NCI-H446 (cell line): ENCODE data around the gene IGSF21.

Source experiments
- DNase-seq, 2 experiments: peaks; one replicate each; lab custom pipeline; 2025; lab: John Stamatoyannopoulos, UW

IGSF21 gene

DNA sequence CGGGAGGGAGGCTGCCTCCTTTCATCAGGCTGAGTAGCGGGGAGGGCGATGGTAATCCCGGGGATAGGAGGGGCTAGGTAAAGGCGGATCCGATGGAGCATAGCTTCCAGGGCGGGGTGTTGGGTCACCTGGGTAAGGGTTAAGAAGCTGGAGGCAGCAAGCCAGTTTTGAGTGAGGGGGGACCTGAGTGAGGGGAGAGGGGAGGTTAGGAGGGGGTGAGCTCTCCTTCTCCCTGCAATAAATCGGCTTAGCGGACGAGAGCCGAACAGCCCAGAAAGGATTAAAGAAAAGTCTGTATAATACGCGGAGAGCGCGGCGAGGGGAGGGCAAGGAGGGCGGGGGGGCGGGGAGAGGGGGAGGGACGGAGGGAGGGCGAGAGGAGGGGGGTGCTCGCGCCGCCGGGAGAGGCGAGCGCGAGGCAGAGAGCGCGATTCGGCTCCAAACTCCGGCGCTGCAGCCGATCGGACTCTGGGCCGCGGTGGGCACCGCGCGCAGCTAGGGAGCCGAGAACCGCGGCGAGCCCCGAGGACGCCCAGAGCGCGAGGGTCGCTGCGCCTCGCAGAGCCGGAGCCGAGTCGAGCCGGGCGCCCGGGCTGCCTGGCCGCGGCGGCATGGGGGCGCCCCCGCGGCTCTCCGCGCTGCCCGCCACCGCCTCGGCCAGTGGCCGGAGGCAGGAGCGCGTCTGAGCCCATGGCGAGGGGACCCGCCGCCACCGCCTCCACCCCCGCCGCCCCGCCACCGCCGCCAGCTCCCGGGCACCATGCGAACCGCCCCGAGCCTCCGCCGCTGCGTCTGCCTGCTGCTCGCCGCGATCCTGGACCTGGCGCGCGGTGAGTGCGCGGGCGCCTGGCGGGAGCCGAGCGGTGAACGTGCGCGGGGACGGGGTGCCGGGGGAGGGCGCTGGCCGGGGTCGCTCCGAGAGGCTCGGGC, at the start of gene IGSF21:
Gene IGSF21 (plus strand): TSS at position 430 of the 930 bp plus-strand sequence. CDS start 331 bp downstream, at position 761.
- peak in 1 of 2 experiments; percentile 50 for DNase-seq

- no peak for DNase-seq
Measured at GRCh38 chr1:18058206-18058921, 49.2 kb upstream of the IGSF21 start.

GRCh38 chr1:18058981-18059605, 48.5 kb upstream of the IGSF21 start:
- DNase-seq: no peak

DNA sequence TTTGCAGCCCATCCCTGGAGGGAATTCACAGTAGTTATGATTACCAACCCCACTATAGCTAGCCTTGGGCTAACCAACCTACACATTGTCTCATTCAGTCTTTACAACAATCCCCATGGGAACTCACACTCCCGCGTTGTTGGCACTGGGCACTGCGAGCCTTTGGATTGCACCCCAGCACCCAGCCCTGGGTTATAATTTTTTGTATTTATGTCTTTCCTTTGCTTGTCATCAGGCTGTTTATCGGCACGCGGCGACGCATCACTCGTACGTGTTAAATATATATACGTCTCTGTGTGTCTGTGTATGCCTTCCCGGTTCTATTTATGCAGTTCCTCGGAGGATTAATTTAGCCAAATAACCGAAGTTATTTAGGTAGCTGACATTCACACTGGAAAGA, 47.2 kb upstream of the IGSF21 start:
- DNase-seq: no peak

DNA sequence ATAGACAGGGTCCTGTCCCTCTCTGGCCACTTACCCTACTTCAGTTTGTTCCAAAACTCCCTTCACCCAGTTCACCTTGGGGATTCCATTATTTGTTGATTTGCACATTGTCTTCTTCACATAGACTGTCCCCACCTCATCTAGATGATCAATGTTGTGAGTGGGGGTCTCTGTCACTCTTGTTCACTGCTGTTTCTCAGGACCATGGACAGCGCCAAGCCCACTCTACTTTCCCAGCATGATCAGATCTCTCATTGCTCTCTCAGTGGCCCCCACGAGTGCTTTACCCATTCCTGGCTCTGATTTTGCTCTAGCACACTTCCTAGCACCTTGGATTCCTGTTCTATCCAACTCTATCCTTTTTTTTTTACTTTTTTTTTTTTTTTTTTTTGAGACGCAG, 45.4 kb upstream of the IGSF21 start:
- DNase-seq: no peak

DNA sequence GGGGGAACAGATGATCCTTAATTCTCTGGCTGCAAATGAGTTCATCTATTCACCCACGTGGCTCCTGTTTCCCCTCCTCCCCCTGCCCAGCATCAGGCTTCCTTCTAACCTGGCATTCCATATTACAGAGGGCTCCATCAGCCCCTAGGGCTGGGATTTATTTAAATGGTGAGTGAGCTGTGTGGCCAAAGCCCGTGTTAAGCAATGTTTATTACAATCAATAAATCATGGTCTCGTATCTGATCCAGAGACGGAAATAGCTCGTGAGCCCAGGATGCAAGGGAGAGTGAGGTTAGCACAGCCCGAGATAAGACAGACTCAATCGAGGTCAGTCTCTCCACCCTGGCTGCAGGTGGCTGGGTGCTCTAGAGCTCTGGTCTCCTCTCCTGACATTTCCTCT, 43.1 kb upstream of the IGSF21 start:
- DNase-seq: no peak

DNA sequence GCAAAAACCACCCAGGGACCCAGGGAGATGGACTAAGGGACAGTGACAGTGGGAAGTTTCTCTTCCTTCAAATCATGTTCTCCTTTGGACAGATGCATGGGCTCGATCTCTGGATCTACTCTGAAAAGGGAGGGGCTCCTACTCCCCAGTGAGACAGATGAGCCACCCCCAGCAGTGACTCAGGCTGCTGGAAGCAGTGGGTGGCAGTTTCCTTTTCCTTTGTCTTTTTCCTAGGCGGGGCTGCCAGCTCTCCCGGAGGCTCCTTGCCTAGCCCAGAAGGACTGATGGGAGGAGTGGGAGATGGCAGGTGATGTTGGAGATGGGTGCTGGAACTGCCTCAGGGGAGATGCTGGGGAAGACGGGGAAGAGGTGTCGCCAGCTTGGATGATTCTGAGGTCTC, 41.0 kb upstream of the IGSF21 start:
- no peak for DNase-seq

- no peak for DNase-seq
Measured at GRCh38 chr1:18069903-18070302, 37.7 kb upstream of the IGSF21 start.

DNA sequence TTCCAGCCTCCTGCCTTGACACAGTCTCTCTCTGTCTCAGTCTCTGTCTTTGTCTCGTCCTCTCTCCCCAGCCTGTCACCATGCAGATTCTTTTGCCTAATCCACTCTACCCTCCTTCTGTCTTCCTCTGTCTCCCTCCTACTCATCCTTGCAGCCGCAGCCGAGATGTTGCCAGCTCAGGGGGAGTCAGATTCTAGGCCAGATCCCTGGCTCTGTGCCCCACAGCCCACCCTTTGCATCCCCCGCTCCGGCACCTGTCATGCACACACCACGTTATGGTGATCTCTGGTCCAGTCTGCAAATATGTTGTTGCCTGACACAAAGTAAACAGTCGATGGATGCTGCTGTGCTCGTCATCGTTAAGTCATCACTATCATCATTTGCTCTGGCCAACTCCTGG, 35.5 kb upstream of the IGSF21 start:
- DNase-seq: no peak

DNA sequence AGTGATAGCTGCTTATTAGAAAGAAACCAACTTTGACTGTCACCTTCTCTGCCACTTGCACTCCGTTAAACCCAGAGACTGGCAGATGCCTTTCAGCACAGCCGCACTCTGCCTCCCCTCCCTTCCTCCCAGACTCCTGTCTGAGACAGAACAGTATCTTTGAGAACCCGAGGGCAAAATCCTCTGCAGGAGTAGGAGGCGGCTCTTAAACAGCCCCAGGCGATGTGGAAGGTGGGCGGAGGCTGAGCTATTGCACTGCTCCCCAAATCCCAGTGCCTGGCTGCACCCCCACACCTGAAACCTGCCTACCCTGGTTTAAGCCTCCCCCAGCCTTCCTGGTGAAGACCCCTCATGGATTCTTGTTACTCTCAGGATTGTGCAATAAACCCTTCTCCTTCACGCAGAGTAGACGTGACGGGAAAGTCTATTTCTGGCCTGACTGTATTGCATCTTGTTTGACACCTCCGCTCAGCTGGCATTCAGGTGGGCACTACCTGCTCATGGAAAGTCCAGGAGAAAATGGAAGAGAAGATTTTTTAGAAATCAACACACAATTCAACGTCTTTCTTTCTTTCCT, 34.4 kb upstream of the IGSF21 start:
- no peak for DNase-seq

DNA sequence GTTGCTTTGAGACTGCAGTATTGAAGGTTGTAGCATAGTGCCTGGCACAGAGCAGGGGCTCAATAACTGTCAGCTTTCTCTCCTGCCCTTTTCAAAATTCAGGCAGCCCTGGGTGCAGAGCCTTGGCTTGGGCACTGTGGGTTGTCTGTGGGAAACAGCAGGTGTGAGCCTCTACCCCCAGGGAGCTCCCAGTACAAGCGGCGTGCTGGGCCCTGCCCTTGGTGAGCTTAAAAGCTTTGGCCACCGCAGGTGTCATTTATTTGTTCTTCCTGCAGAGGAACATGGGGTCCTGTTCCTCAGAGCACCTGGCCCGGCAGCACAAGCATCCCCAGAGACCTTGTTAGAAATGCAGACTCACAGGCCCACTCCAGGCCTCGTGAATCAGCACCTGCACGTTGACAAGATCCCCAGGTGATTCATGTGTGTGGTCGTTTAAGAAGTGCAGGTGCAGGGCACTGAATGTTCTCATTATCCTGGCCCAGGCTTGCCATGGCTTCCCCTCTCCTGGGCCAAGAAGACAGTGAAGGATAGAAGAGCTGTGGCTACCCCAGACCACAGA, 29.9 kb upstream of the IGSF21 start:
- no peak for DNase-seq

DNA sequence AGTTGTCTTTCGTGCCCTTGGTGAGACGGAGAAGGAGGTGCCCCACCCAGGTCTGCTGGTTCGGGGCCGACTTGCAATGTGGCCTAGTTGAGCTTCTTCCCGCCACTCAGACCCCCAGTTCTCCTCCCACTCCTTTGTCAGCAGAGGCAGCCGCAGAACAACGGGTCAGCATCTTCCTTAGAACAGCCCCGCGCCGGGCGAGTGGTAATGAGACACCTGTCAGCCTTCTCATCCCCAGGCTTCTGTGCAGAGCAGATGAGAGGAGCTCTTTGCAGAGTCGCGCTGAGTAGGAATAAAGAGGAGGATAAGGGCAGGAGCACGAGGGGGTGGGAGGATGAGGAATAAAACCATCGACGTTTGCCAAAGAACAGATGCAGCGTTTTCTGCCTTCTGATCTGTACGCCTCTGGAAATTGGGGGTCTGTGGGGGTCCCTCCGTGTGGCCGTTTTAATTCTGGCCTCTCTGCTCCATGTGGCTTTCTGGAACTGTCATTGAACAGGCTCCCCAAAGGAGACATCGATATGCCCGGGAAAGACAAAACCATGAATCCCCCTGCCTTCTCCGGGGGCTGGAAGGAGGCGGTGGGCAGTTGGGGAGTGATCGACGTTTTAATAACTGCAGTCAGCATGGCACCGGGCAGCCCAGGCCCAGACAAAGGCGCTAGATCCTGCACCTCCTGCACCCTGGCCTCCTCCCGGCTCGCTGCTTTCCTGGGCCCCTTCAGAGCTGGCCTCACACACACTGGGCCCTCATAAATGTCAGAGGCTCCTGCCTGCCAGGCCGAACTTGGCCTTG, 27.5 kb upstream of the IGSF21 start:
- no peak for DNase-seq

DNA sequence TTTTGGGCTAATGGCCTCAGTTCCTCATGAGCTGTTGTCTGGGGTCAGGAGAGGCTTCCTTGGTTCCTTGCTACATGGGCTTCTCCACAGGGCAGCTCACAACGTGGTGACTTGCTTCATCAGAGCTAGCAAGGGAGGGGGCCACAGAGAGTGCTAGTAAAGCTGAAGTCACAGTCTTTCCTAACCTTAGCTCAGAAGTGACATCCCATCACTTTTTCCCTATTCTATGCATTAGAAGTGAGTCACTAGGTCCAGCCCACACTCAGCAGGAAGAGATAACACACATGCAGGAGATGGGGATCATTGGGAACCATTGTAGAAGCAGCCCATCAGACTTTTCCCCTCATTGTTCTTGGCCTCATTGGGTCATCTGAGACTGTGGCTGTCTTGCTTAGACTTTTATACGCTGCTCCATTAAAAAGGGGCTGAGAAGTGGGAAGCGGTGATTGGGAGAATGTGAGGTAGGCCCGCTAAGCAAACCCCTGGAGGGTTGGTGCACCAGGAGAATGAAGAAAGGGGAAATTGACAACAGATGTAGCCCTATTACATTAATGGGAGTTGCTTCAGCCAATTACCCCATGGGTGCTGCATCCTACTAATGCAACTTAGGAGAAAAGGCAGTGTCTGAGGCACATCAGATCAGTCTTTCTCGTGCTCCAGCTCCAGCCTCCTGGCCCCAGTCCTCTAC, 22.1 kb upstream of the IGSF21 start:
- no peak for DNase-seq

DNA sequence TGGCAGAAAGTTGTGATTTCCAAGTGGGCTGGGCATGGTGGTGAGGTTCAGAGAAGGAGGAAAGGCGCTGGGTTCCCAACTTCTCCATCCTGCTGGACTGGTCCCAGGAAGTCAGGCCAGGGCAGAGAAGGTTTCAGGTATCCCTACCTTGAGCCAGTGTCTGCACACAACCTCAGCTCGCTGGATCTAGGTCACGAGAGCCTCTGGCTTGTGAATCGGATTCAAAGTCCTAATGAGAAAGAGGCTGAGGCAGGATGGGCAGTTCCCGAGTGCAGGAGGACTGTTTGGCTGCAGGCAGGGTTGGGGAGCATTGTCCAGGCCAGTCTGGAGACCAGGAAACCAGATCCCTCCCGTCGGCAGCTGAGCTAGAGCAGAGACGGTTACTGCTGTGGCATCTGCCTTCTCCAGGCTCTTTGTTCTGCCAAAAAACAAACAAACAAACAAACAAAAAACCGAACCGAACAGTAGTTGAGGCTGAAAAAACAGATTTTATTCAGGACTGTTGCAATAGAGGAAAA, 19.5 kb upstream of the IGSF21 start:
- DNase-seq: no peak

DNA sequence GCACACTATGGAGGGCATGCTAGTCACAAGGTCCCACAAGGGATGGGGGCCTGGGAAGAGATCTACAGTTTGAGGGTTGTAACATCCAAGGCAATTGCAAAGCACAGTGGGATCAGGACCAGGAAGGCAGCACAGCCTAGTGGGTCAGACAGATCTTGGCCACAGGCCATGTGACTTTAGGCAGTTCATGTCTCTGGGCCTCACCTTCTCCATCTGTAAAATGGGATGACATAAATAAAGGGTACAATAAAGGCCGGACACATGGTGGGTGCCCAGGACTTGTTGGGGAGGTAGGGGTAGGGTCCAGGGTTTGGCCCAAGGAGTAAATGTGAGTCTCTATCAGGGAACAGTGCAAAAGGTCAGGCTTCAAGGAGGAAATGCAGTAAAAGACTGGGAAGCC, 18.1 kb upstream of the IGSF21 start:
- DNase-seq: no peak

DNA sequence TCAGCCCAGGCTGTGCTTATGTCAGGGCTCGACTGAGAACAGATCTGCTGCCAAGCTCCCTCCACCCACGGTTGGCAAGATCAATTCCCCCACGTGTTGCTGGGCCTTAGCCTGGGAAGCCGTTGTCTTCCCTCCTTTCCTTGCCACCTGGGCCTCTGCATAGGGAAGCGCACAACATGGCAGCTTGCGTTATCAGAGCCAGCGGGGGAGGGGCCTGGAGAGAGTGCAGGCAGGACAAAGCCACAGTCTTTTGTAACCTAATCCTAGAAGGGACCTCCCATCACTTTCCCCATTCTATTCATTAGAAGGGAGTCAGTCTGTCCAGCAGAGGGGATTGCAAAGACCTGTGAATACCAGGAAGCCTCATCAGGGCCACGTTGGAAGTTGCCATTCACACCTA, 17.0 kb upstream of the IGSF21 start:
- DNase-seq: peak in 1 of 2 experiments; percentile 23

DNA sequence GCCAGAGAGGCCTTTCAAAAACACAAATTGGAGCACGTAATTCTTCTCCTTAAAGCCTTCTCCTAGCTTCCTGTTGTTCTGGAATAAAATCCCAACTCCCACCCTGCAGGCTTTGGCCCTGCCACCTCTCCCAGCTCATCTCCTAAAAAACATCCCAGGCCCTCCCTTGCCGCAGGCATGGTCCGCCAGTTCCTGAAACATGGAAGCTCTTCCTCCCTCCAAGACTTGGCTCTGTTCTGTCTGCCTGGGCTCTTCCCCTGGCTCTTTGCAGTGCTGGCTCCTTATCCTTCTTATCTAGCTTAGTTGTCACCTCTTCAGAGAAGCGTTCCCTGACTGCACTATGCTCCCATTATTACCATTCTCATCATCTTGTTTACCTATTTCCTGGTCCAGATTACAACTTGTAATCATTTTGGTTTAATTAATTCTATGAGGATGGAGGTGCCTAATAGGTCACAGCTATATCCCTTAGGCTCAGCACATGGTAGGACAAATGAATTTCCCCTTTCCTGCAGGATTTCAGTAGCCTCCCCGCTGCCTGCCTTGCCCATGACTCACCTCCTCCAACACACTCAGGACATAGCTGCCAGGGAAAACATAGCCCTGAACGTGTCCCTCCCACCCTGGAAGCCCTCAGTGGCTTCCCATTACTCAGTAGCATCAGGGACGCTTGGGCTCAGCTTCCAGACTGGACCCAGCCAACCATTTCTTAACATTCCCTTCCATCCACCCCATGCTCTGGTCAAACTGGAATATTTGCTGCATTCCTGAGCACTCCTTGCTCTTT, 15.7 kb upstream of the IGSF21 start:
- peak in 1 of 2 experiments; percentile 23 for DNase-seq

GRCh38 chr1:18093193-18093592, 14.4 kb upstream of the IGSF21 start:
- DNase-seq: no peak

DNA sequence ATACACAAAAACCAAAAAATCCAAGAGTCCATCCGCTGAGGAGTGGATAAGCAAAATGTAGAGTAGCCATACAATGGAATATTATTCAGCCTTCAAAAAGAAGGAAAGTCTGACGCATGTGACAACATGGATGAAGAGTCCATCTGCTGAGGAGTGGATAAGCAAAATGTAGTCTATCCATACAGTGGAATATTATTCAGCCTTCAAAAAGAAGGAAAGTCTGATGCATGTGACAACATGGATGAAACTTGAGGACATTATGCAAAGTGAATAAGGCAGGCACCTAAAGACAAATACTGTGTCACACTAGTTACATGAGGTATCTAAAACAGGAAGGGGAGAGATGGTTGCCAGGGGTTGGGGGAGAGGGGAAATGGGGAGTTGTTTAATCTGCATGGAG, 14.0 kb upstream of the IGSF21 start:
- DNase-seq: no peak

DNA sequence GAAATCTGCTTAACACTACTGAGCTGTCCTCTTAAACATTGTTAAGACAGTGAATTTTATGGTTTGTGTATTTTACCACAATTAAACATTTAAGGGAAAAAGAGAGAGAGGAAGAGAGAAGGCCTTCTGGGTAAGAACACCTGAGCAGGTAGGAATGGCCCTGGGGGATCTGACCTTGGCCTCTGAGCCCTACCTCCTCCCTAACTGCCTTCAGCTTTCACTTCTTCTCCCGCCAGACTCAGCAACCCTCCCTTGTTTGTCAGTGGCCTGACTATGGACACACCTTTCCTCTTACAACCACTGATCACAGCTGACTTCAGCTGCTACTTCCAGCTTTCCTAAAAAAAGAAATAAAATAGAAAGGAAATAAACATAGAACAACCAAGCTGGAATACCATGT, 13.5 kb upstream of the IGSF21 start:
- no peak for DNase-seq
